Measurements from ENCODE around the gene TMPRSS6. TPM values are rescaled to one million over a fixed set of nuclear protein-coding genes. Genes with fewer than 3 reads are reported as not detected.

Gene TMPRSS6
- total and polyA plus RNA-seq, 2 donors (not counting 1 experiment from before 2014, with no cell fraction given) = 0.03 TPM; not detected in 1

DNA sequence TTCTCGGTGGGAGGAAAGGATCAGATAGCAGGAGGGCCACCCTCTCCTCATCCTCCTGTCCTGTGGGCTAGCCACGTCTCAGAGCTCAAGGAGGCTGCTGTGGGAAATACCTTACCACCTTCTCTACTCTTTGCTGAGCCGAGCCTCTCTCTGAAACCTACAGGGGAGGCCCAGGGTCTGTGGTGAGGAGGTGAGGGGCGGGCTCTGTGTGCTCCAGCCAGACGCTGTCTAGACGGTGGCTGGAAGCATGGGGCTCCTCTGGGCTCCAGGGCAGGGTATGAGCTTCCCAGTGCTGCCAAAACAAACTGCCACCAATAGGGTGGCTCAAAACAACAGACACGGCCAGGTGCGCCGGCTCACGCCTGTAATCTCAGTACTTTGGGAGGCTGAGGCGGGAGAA, 5.5 kb upstream of the TMPRSS6 start:
- Mint-ChIP-seq H3K9me3 (ENCODE audit: insufficient read depth) (no peaks in the 10 kb centered on the region), H3K27ac (no peak overlapping the region), H3K4me3 (no peak overlapping the region), H3K4me1 (peaks cover 5% of the 10 kb centered on the region), H3K27me3 (no peaks in the 10 kb centered on the region)
- intact Hi-C loops (cut with micrococcal nuclease) = no loop called here
- no peak overlapping the region for H3K4me2 ChIP-seq (replicated peaks; ENCODE audit: low read depth, low read length, poor library complexity, severe bottlenecking)
- H3K9me3 ChIP-seq (ENCODE audit: control extremely low read depth in 1 of 3, control insufficient read depth in 2 of 3, insufficient read depth in 1 of 3, low read length in 2 of 3) = peaks cover 0 to 3% (median 0%) of the 10 kb centered on the region in 3 donors
- H3K79me2 ChIP-seq (ENCODE audit: control insufficient read depth, insufficient read depth, low read length) = no peaks in the 10 kb centered on the region
- DNase-seq = no peak
- no peak overlapping the region for H3K4me3 ChIP-seq (ENCODE audit: control extremely low read depth in 1 of 5, extremely low read depth in 1 of 5, insufficient read depth in 1 of 5, low read depth in 2 of 5, low read length in 4 of 5)
- ChIA-PET CTCF (no interaction called here), POLR2A (no interaction called here)
- no peaks in the 10 kb centered on the region for H3K36me3 ChIP-seq (replicated peaks in 1 of 2; ENCODE audit: control extremely low read depth in 1 of 2, control insufficient read depth in 1 of 2, extremely low read depth in 1 of 2, insufficient read depth in 2 of 2, low read length in 1 of 2)
- no peak overlapping the region for H2AFZ ChIP-seq (ENCODE audit: insufficient read depth, low read depth, low read length, poor library complexity, severe bottlenecking)
- H3K9ac ChIP-seq (ENCODE audit: low read length) = no peak overlapping the region
- H4K20me1 ChIP-seq (ENCODE audit: control insufficient read depth, insufficient read depth, low read length, poor library complexity, severe bottlenecking) = no peaks in the 10 kb centered on the region
- no peaks in the 10 kb centered on the region for H3K27me3 ChIP-seq (replicated peaks in 1 of 4; ENCODE audit: control extremely low read depth in 1 of 4, control insufficient read depth in 3 of 4, insufficient read depth in 4 of 4, low read length in 3 of 4)
- TF ChIP-seq EZH2 (IDR thresholded peaks at IDR 0.05; ENCODE audit: borderline replicate concordance, insufficient read depth, low read depth, low read length, poor library complexity, severe bottlenecking) = no peak
- TF ChIP-seq, protein P1, sequence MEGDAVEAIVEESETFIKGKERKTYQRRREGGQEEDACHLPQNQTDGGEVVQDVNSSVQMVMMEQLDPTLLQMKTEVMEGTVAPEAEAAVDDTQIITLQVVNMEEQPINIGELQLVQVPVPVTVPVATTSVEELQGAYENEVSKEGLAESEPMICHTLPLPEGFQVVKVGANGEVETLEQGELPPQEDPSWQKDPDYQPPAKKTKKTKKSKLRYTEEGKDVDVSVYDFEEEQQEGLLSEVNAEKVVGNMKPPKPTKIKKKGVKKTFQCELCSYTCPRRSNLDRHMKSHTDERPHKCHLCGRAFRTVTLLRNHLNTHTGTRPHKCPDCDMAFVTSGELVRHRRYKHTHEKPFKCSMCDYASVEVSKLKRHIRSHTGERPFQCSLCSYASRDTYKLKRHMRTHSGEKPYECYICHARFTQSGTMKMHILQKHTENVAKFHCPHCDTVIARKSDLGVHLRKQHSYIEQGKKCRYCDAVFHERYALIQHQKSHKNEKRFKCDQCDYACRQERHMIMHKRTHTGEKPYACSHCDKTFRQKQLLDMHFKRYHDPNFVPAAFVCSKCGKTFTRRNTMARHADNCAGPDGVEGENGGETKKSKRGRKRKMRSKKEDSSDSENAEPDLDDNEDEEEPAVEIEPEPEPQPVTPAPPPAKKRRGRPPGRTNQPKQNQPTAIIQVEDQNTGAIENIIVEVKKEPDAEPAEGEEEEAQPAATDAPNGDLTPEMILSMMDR (IDR thresholded peaks at IDR 0.05) = no peak
- H3K4me1 ChIP-seq (ENCODE audit: control insufficient read depth in 2 of 2, insufficient read depth in 2 of 2, low read length in 2 of 2) = peaks cover 0 to 4% of the 10 kb centered on the region in 2 donors
- no peak overlapping the region for H3K27ac ChIP-seq (ENCODE audit: low read length in 2 of 2)
- WGBS (ENCODE audit: insufficient coverage) = 92% methylated on average over 6 of the region's 11 CpGs
- no peak for ATAC-seq (ENCODE audit: low read depth)

DNA sequence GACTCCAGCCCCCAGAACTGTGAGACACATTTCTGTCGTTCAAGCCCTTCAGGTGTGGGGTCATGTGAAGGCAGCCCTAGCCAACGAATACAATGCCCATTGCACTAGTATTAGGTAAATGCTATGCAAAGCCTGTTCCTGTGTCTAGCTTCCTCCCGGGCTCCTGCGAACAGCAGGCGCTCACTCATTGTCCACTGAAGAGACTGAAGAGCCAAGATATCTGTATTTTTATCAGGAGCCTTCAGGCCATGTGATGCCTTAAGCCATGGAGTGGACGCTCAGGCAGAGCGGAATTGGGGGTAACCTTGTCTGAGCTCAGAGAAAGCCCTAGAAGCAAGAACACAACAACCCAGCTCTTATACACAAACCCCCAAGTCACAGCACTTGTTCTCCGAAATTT, 4.2 kb upstream of the TMPRSS6 start:
- no peak overlapping the region for H2AFZ ChIP-seq (ENCODE audit: insufficient read depth, low read depth, low read length, poor library complexity, severe bottlenecking)
- Mint-ChIP-seq H3K9me3 (ENCODE audit: insufficient read depth) (no peaks in the 10 kb centered on the region), H3K4me1 (no peaks in the 10 kb centered on the region), H3K27ac (no peak overlapping the region), H3K4me3 (no peak overlapping the region), H3K27me3 (no peaks in the 10 kb centered on the region)
- no peaks in the 10 kb centered on the region for H4K20me1 ChIP-seq (ENCODE audit: control insufficient read depth, insufficient read depth, low read length, poor library complexity, severe bottlenecking)
- no peak overlapping the region for H3K9ac ChIP-seq (ENCODE audit: low read length)
- no peak overlapping the region for H3K4me2 ChIP-seq (replicated peaks; ENCODE audit: low read depth, low read length, poor library complexity, severe bottlenecking)
- H3K79me2 ChIP-seq (ENCODE audit: control insufficient read depth, insufficient read depth, low read length) = no peaks in the 10 kb centered on the region
- 90% methylated on average over 8 of the region's 8 CpGs for WGBS (ENCODE audit: insufficient coverage)
- no peaks in the 10 kb centered on the region for H3K36me3 ChIP-seq (replicated peaks in 1 of 2; ENCODE audit: control extremely low read depth in 1 of 2, control insufficient read depth in 1 of 2, extremely low read depth in 1 of 2, insufficient read depth in 2 of 2, low read length in 1 of 2)
- DNase-seq (no peak), ATAC-seq (ENCODE audit: low read depth) (no peak)
- no peak overlapping the region for H3K27ac ChIP-seq (ENCODE audit: low read length in 2 of 2)
- ChIA-PET POLR2A (no interaction called here), CTCF (interaction anchor here (1.1 kb wide), 2 partner anchors 48 to 146 kb away, joined by 3 read pairs; no protein-coding TSS in a partner anchor)
- intact Hi-C loops (cut with micrococcal nuclease) = no loop called here
- H3K4me1 ChIP-seq (ENCODE audit: control insufficient read depth in 2 of 2, insufficient read depth in 2 of 2, low read length in 2 of 2) = no peaks in the 10 kb centered on the region
- no peak overlapping the region for H3K4me3 ChIP-seq (ENCODE audit: control extremely low read depth in 1 of 5, extremely low read depth in 1 of 5, insufficient read depth in 1 of 5, low read depth in 2 of 5, low read length in 4 of 5)
- H3K27me3 ChIP-seq (replicated peaks in 1 of 4; ENCODE audit: control extremely low read depth in 1 of 4, control insufficient read depth in 3 of 4, insufficient read depth in 4 of 4, low read length in 3 of 4) = no peaks in the 10 kb centered on the region
- H3K9me3 ChIP-seq (ENCODE audit: control extremely low read depth in 1 of 3, control insufficient read depth in 2 of 3, insufficient read depth in 1 of 3, low read length in 2 of 3) = peaks cover 0 to 3% (median 0%) of the 10 kb centered on the region in 3 donors
- TF ChIP-seq, protein P1 (IDR thresholded peaks at IDR 0.05) = no peak
- TF ChIP-seq EZH2 (IDR thresholded peaks at IDR 0.05; ENCODE audit: borderline replicate concordance, insufficient read depth, low read depth, low read length, poor library complexity, severe bottlenecking) = no peak
